Naive thymus-derived CD8-positive, alpha-beta T cell (primary cell): ENCODE measurements around the gene DENR. TPM values are rescaled to one million over a fixed set of nuclear protein-coding genes. Genes with fewer than 3 reads are reported as not detected.
A peak's percentile ranks its signal among the peaks of the same experiment; 100 is the strongest.

Experiments
- ATAC-seq, 2 donors: fragments of 150-1000 bp; cut with Tn5 transposase in 1 of 2; sonication (Bioruptor Pico), chemical (Tn5 transposase) in 1 of 2; 1 replicate in 1 of 2; 2 replicates in 1 of 2; pipeline ENCODE4 v1.10.0; 2021; ENCODE audit warnings: mild to moderate bottlenecking in 2 of 2, moderate library complexity in 2 of 2
- POLR2A ChIA-PET: fragments of 350-600 bp; sonication (Branson Sonifier 250); formaldehyde crosslinking; loops from one replicate; lab custom pipeline; 2021; ENCODE audit warnings: antibody characterized with exemption; lab: Charles Lee
- DNase-seq, 10 donors: peaks; one replicate each; pipeline versions ENCODE4 v3.0.0 to v3.0.0-alpha.2; 2020 to 2022
- H3K27ac Mint-ChIP-seq, 10 donors: one replicate each; pipeline ENCODE4 v1.8.0; 2020 to 2022; ENCODE audit warnings: mild to moderate bottlenecking in 10 of 10, mixed read lengths in 10 of 10, moderate library complexity in 4 of 10, inconsistent platforms in 1 of 10
- H3K27me3 Mint-ChIP-seq, 5 donors: one replicate each; pipeline ENCODE4 v1.8.0; 2021 to 2022; ENCODE audit warnings: mixed read lengths in 5 of 5
- H3K36me3 Mint-ChIP-seq, 3 donors: one replicate each; pipeline ENCODE4 v1.8.0; 2020 to 2022; ENCODE audit warnings: mixed read lengths in 3 of 3, mild to moderate bottlenecking in 2 of 3, inconsistent platforms in 1 of 3
- H3K4me1 Mint-ChIP-seq, 4 donors: one replicate each; pipeline ENCODE4 v1.8.0; 2021 to 2022; ENCODE audit warnings: mixed read lengths in 4 of 4
- H3K4me3 Mint-ChIP-seq, 10 donors: one replicate each; pipeline ENCODE4 v1.8.0; 2020 to 2022; ENCODE audit warnings: mild to moderate bottlenecking in 10 of 10, mixed read lengths in 10 of 10, moderate library complexity in 6 of 10, inconsistent platforms in 1 of 10
- H3K9me3 Mint-ChIP-seq, 9 donors: one replicate each; pipeline ENCODE4 v1.8.0; 2020 to 2022; ENCODE audit warnings: mixed read lengths in 9 of 9, mild to moderate bottlenecking in 3 of 9, inconsistent platforms in 1 of 9, moderate library complexity in 1 of 9
- polyA plus RNA-seq, 3 donors: library from polyadenylated mRNA; unstranded; fragments of 300-500 nt; fragmentation: Illumina TruSeq; gene quantifications; one replicate each; pipeline ENCODE4 v1.2.3, GENCODE V29; 2021
- total RNA-seq, 8 experiments: library from RNA in 2 of 8; stranded (reverse) in 2 of 8; gene quantifications; one replicate each; pipeline ENCODE4 v1.2.3 and lab custom pipeline; 2021 to 2026

The DENR gene
- total and polyA plus RNA-seq, 5 experiments from 2014 or later: 51.6 to 79.9 (median 68.0) TPM

- no peak for DNase-seq
- Mint-ChIP-seq H3K9me3 (no peaks in the 10 kb centered on the region), H3K4me1 (peaks cover 0 to 18% (median 1%) of the 10 kb centered on the region in 4 donors), H3K27me3 (peaks cover 0 to 5% (median 0%) of the 10 kb centered on the region in 5 donors), H3K36me3 (no peaks in the 10 kb centered on the region), H3K4me3 (no peak overlapping the region), H3K27ac (no peak overlapping the region)
- ATAC-seq: no peak
- POLR2A ChIA-PET: interaction anchor here (0.7 kb wide), 1 partner anchor 176 kb away, joined by 3 read pairs; no protein-coding TSS in a partner anchor
These were observed 27.9 kb upstream of the DENR start for GRCh38 chr12:122724641-122725243.

- peaks cover 0 to 5% (median 0%) of the 10 kb centered on the region in 5 donors for H3K27me3 Mint-ChIP-seq
- H3K27ac Mint-ChIP-seq: peak overlapping the region in 2 of 10 donors; percentile 0 to 53
- H3K36me3 Mint-ChIP-seq: no peaks in the 10 kb centered on the region
- DNase-seq (no peak), ATAC-seq (no peak)
- POLR2A ChIA-PET: interaction anchor here (0.7 kb wide), 1 partner anchor 176 kb away, joined by 3 read pairs; no protein-coding TSS in a partner anchor
- no peak overlapping the region for H3K4me3 Mint-ChIP-seq
- peaks cover 0 to 16% (median 1%) of the 10 kb centered on the region in 4 donors for H3K4me1 Mint-ChIP-seq
- no peaks in the 10 kb centered on the region for H3K9me3 Mint-ChIP-seq
These were observed 27.1 kb upstream of the DENR start for GRCh38 chr12:122725452-122726079.

- no peak overlapping the region for H3K4me3 Mint-ChIP-seq
- POLR2A ChIA-PET: no interaction called here
- peak overlapping the region in 2 of 10 donors; percentile 0 to 53 for H3K27ac Mint-ChIP-seq
- no peak for DNase-seq
- H3K36me3 Mint-ChIP-seq: no peaks in the 10 kb centered on the region
- H3K27me3 Mint-ChIP-seq: peaks cover 0 to 5% (median 0%) of the 10 kb centered on the region in 5 donors
- H3K4me1 Mint-ChIP-seq: peaks cover 0 to 16% (median 1%) of the 10 kb centered on the region in 4 donors
- no peak for ATAC-seq
- no peaks in the 10 kb centered on the region for H3K9me3 Mint-ChIP-seq
These were observed 26.5 kb upstream of the DENR start for GRCh38 chr12:122726080-122726558.

- Mint-ChIP-seq H3K27me3 (peaks cover 0 to 5% (median 0%) of the 10 kb centered on the region in 5 donors), H3K4me1 (peaks cover 6 to 39% (median 11%) of the 10 kb centered on the region in 4 donors), H3K4me3 (no peak overlapping the region), H3K27ac (no peak overlapping the region), H3K9me3 (peaks cover 0 to 3% (median 0%) of the 10 kb centered on the region in 9 donors), H3K36me3 (no peaks in the 10 kb centered on the region)
- ATAC-seq (no peak), DNase-seq (no peak)
- POLR2A ChIA-PET: no interaction called here
These were observed 22.9 kb upstream of the DENR start for GRCh38 chr12:122729583-122730214.

- H3K27ac Mint-ChIP-seq: peak within 1 kb of the TSS in 1 of 10 donors; percentile 43
- DNase-seq (no peak), ATAC-seq (peak in 1 of 2 donors; percentile 39)
- H3K27me3 Mint-ChIP-seq: peaks cover 0 to 5% (median 0%) of the 10 kb centered on the region in 5 donors
- peaks cover 0 to 3% (median 0%) of the 10 kb centered on the region in 9 donors for H3K9me3 Mint-ChIP-seq
- H3K4me1 Mint-ChIP-seq: peaks cover 6 to 33% (median 11%) of the 10 kb centered on the region in 4 donors
- H3K4me3 Mint-ChIP-seq: peak within 1 kb of the TSS in 1 of 10 donors; percentile 41
- H3K36me3 Mint-ChIP-seq: no peaks in the 10 kb centered on the region
- POLR2A ChIA-PET: no interaction called here
These were observed 22.2 kb upstream of the DENR start, which contains the start of gene HCAR1 for GRCh38 chr12:122730215-122731014. Gene HCAR1, minus strand, starts transcription at chr12:122730844. Its CDS starts 505 bp downstream, at chr12:122730339.

GRCh38 chr12:122732170-122732569 lies 20.5 kb upstream of the DENR start:
- peak overlapping the region in 5 of 10 donors; percentile 2 to 63 (median 18) for H3K27ac Mint-ChIP-seq
- peaks cover 6 to 23% (median 9%) of the 10 kb centered on the region in 4 donors for H3K4me1 Mint-ChIP-seq
- H3K4me3 Mint-ChIP-seq: peak overlapping the region in 1 of 10 donors; percentile 22
- peaks cover 0 to 3% (median 0%) of the 10 kb centered on the region in 9 donors for H3K9me3 Mint-ChIP-seq
- peaks cover 0 to 3% (median 0%) of the 10 kb centered on the region in 5 donors for H3K27me3 Mint-ChIP-seq
- H3K36me3 Mint-ChIP-seq: no peaks in the 10 kb centered on the region
- ATAC-seq: no peak
- POLR2A ChIA-PET: no interaction called here
- no peak for DNase-seq

GRCh38 chr12:122732611-122733010 lies 20.0 kb upstream of the DENR start:
- Mint-ChIP-seq H3K27ac (peak overlapping the region in 4 of 10 donors; percentile 2 to 63 (median 32)), H3K9me3 (peaks cover 0 to 3% (median 0%) of the 10 kb centered on the region in 9 donors), H3K4me3 (no peak overlapping the region), H3K27me3 (peaks cover 0 to 3% (median 0%) of the 10 kb centered on the region in 5 donors), H3K4me1 (peaks cover 6 to 23% (median 9%) of the 10 kb centered on the region in 4 donors), H3K36me3 (no peaks in the 10 kb centered on the region)
- POLR2A ChIA-PET: interaction anchor here (0.5 to 0.6 kb wide), 2 partner anchors 85 to 184 kb away, joined by 3 to 6 read pairs; no protein-coding TSS in a partner anchor
- ATAC-seq (no peak), DNase-seq (no peak)

GRCh38 chr12:122738571-122738970 lies 14.1 kb upstream of the DENR start:
- H3K27ac Mint-ChIP-seq: no peak overlapping the region
- H3K9me3 Mint-ChIP-seq: no peaks in the 10 kb centered on the region
- DNase-seq (no peak), ATAC-seq (no peak)
- no peak overlapping the region for H3K4me3 Mint-ChIP-seq
- H3K36me3 Mint-ChIP-seq: no peaks in the 10 kb centered on the region
- POLR2A ChIA-PET: no interaction called here
- no peaks in the 10 kb centered on the region for H3K27me3 Mint-ChIP-seq
- peaks cover 0 to 9% (median 0%) of the 10 kb centered on the region in 4 donors for H3K4me1 Mint-ChIP-seq

- Mint-ChIP-seq H3K36me3 (no peaks in the 10 kb centered on the region), H3K4me1 (peaks cover 0 to 3% (median 0%) of the 10 kb centered on the region in 4 donors), H3K9me3 (no peaks in the 10 kb centered on the region), H3K4me3 (no peak overlapping the region), H3K27me3 (no peaks in the 10 kb centered on the region), H3K27ac (peak overlapping the region in 1 of 10 donors; percentile 66)
- ATAC-seq (no peak), DNase-seq (no peak)
- POLR2A ChIA-PET: no interaction called here
These were observed 12.3 kb upstream of the DENR start for GRCh38 chr12:122740351-122740750.

GRCh38 chr12:122743895-122744525 lies 8.6 kb upstream of the DENR start:
- Mint-ChIP-seq H3K27me3 (no peaks in the 10 kb centered on the region), H3K36me3 (no peaks in the 10 kb centered on the region), H3K27ac (no peak overlapping the region), H3K9me3 (no peaks in the 10 kb centered on the region), H3K4me1 (no peaks in the 10 kb centered on the region), H3K4me3 (no peak overlapping the region)
- DNase-seq (no peak), ATAC-seq (no peak)
- POLR2A ChIA-PET: interaction anchor here (0.7 kb wide), 1 partner anchor 102 kb away, joined by 5 read pairs; no protein-coding TSS in a partner anchor

GRCh38 chr12:122747224-122748135 lies 5.1 kb upstream of the DENR start:
- ATAC-seq: no peak
- H3K27me3 Mint-ChIP-seq: no peaks in the 10 kb centered on the region
- DNase-seq: no peak
- POLR2A ChIA-PET: no interaction called here
- peaks cover 0 to 10% (median 8%) of the 10 kb centered on the region in 4 donors for H3K4me1 Mint-ChIP-seq
- no peak overlapping the region for H3K4me3 Mint-ChIP-seq
- no peaks in the 10 kb centered on the region for H3K9me3 Mint-ChIP-seq
- H3K36me3 Mint-ChIP-seq: no peaks in the 10 kb centered on the region
- no peak overlapping the region for H3K27ac Mint-ChIP-seq
